Cardiac fibroblast (primary cell): ENCODE measurements around the gene HJV.

ENCODE experiments used
- DNase-seq, 2 donors: peaks; one replicate each; pipeline versions ENCODE4 v3.0.0 to v3.0.0-alpha.2; 2010; ENCODE audit warnings: low read depth in 2 of 2
- H3K4me3 ChIP-seq, 2 donors: replicated peaks in 1 of 2; 1 replicate in 1 of 2; 2 replicates in 1 of 2; pipeline ENCODE4 v1.5.1; 2011; ENCODE audit warnings: low read depth in 2 of 2, low read length in 2 of 2, mild to moderate bottlenecking in 2 of 2, moderate library complexity in 1 of 2
- CTCF ChIP-seq: IDR thresholded peaks from one replicate; pipeline ENCODE4 v1.5.1; 2011; ENCODE audit warnings: low read depth, mild to moderate bottlenecking, low read length, inconsistent platforms

HJV gene

GRCh38 chr1:145995148-145995881 is 26.2 kb downstream of the HJV start:
- no peak for TF ChIP-seq CTCF
- peak overlapping the region; percentile 77 to 82 for H3K4me3 ChIP-seq
- no peak for DNase-seq

DNA sequence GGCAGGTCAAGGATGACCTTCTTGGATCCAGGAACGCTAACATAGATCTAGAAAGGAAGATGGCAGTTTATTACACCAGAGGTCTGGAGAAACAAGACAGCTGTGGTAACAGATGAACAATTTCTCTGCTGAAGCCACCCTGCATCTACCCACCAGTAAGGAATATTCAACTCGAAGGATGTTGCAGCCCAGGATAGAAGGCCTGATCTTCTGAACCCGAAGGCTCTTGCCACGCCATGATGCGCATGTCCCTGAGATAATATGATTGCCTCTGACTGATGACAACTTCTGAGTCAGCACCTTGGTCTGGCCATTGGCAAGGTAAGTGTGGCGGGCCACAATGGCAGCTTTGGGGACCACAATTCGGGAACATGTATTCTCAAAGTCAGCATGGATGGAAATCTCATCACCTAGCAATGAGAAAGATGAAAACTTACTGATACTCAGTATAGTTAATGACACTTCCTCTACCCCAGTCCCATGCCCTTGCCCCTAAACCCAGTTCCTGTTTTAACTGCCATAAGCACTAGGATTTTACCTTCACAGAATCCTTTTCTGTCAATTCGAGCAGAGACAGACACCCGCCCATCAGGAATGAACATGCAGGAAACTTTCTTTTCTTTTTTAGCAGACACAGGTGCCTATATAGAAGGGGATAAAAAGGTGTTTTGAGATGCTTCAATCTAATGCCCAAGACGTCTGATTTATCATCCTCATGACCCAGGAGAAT is 27.0 kb downstream of the HJV start:
- TF ChIP-seq CTCF = no peak
- peak overlapping the region; percentile 77 to 82 for H3K4me3 ChIP-seq
- DNase-seq = no peak

DNA sequence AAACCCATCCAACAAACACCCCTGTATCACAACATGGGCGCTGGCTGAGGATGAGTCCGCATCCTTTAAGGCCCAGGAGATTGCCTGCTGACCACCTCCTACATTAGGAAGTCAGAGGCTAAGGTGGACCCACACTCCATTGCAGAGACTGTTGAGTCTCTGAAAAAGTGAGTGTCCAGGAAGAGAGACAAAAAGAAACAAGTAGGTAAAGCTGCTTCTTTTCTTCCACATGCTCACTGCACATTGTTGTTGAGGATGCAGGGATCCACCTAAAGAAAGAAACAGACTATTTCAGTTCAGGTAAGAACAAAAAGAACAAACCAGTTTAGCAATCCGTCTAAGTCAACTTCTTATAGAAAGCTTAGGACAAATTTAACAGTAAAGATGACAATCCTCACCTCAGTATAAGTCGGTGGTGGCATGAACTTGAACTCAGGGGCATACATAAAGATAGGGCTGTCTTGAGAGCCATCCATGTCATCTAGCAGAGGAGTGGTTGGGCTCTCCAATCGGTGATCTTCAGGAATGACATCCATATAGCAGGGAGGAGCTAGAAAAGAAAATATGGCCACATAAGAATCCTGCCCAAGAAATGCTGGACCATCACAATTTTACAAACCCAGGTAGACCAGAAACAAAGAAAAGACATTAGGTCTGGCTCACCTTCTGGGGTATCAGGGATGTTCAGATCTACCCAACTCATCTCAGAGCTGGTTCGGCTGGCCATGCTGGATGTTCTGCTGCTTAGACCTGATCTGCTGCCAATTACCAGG is 27.7 kb downstream of the HJV start:
- no peak for DNase-seq
- peak overlapping the region; percentile 77 to 82 for H3K4me3 ChIP-seq
- no peak for TF ChIP-seq CTCF

DNA sequence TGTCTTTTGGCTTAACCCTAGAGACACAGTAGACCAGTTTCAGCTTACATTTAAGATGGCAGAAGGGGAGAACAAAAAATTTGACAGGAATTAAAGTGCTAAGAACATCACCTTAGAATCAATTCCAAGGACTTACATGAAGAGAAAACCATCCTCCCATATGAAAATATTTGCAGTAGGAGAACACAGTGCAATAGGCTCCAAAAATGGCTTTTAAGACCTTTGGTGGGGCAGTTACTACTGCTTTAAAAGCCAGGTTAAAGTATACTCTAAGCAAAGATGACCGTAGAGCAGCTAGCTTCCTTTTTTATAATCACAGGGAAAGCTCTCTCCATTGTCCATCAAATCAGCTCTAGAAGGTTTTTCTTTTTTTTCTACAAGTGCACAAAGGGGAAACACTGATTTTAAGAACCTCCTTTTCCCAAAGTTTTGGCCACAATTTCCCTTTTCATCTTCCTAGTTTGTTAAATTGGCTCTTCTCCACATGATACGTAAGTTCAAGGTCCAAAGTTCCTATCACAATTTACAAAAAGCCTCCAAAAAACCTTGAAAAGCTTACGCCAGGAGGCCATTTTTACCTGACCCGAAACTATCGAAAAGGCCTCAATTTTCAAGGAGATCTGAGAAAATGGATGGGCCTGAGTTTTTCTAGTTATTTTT is 28.4 kb downstream of the HJV start:
- TF ChIP-seq CTCF = no peak
- no peak for DNase-seq
- H3K4me3 ChIP-seq = peak overlapping the region; percentile 77 to 82

DNA sequence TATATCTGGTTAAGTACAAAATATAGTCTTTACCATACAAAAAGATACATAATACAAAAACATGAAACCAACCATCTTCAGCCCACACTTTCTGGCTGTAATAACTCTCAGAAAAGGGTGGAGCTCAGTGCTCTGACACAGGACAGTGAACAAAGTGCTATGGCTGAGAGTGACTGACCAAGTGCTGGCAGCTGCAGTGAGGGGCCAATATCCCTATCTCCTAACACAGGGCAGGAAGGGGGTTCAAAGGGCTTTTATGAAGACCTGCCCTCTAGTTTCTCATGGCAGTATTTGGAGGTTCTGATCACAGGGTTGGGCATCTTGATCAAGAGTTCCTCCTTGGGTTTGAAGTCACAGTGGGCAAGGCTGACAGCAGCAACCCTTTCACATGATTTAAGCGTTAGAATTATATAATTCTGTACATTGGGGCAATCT is 29.0 kb downstream of the HJV start:
- peak overlapping the region; percentile 77 to 82 for H3K4me3 ChIP-seq
- DNase-seq = no peak
- TF ChIP-seq CTCF = no peak

DNA sequence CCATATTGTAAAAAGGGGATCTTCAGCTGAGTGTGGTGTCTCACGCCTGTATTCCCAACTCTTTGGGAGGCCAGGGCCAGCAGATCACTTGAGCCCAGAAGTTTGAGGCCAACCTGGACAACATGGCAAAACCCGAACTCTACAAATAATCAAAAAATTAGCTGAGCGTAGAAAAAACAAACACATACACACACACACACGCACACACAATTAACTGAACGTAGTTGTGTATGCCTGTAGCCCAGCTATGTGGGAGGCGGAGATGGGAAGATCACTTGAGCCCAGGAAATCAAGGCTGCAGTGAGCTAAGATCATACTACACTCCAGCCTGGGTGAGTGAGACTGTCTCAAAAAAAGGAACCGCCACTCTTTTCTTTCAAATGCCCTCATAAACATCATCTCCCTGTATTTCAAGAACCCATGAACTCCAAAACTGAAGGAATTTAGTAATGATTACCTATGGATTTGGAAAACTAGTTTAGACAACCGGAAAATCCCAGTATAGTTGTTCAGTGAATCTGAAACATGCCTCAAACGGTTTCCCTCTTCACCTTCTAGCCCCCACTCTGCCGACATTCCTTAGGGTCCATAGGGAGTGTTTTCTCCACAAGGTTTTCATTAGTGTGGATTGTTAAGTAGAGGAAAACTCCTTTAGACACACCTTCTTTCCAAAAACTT is 29.7 kb downstream of the HJV start:
- DNase-seq = no peak
- no peak overlapping the region for H3K4me3 ChIP-seq
- no peak for TF ChIP-seq CTCF
